Measurements from ENCODE around the gene FNDC11. TPM values are rescaled to one million over a fixed set of nuclear protein-coding genes. Genes with fewer than 3 reads are reported as not detected.

FNDC11 gene
- total and polyA plus RNA-seq, 8 donors: 0.23 to 0.84 (median 0.67) TPM

DNA sequence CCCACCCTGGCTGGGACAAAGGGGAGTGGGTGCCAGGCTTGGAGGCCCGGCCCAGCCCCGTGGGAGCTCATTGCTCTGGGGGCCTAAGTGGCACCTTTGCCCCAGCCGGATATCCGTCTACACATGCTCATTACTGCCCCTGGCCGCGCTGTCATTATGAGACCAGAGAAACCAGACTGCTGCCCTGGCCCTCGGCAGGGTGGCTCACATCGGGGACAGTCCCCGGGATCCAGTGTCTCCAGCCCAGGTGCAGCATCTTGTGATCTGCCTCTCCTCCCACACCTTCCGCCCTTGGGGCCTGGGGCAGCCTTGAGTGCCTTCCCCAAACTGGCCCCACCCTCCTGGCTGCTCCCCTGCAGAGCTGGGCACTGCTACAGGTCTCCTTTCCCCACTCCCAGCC, 11.3 kb upstream of the FNDC11 start:
- TF ChIP-seq, protein P1, sequence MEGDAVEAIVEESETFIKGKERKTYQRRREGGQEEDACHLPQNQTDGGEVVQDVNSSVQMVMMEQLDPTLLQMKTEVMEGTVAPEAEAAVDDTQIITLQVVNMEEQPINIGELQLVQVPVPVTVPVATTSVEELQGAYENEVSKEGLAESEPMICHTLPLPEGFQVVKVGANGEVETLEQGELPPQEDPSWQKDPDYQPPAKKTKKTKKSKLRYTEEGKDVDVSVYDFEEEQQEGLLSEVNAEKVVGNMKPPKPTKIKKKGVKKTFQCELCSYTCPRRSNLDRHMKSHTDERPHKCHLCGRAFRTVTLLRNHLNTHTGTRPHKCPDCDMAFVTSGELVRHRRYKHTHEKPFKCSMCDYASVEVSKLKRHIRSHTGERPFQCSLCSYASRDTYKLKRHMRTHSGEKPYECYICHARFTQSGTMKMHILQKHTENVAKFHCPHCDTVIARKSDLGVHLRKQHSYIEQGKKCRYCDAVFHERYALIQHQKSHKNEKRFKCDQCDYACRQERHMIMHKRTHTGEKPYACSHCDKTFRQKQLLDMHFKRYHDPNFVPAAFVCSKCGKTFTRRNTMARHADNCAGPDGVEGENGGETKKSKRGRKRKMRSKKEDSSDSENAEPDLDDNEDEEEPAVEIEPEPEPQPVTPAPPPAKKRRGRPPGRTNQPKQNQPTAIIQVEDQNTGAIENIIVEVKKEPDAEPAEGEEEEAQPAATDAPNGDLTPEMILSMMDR (IDR thresholded peaks at IDR 0.05): no peak
- ATAC-seq: no peak
- no peaks in the 10 kb centered on the region for H3K9me3 ChIP-seq
- no peak overlapping the region for H3K27ac ChIP-seq
- H3K4me1 ChIP-seq: peaks cover 4 to 14% of the 10 kb centered on the region in 2 donors
- H3K4me3 ChIP-seq: no peak overlapping the region
- intact Hi-C loops (cut with DNase I): no loop called here
- H3K27me3 ChIP-seq: peaks cover 6 to 38% of the 10 kb centered on the region in 2 donors
- DNase-seq: no peak
- H3K36me3 ChIP-seq: no peaks in the 10 kb centered on the region

DNA sequence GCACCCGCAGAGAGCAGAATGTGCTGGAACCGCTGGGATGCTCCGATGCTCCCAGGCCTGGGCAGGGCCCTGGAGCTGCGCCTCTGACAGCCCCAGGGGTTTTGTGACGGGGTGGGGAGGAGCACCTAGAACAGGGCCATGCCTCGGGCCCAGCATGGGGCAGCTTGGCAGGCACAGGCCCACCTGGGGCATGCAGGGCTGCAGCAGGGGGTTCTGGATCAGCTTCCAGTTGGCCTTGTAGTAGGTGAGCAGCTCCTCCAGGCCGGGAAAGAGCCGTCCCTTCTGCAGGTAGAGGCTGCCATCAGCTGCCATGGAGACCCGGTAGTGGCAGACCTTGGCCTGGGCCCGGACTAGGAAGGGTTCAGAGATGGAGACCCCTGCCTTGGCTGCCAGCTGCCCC, 10.8 kb upstream of the FNDC11 start:
- no peak overlapping the region for H3K27ac ChIP-seq
- ATAC-seq (no peak), DNase-seq (no peak)
- H3K36me3 ChIP-seq: no peaks in the 10 kb centered on the region
- peaks cover 4 to 10% of the 10 kb centered on the region in 2 donors for H3K4me1 ChIP-seq
- TF ChIP-seq, protein P1 (IDR thresholded peaks at IDR 0.05): no peak
- intact Hi-C loops (cut with DNase I): no loop called here
- H3K4me3 ChIP-seq: no peak overlapping the region
- H3K27me3 ChIP-seq: peaks cover 10 to 42% of the 10 kb centered on the region in 2 donors
- no peaks in the 10 kb centered on the region for H3K9me3 ChIP-seq

DNA sequence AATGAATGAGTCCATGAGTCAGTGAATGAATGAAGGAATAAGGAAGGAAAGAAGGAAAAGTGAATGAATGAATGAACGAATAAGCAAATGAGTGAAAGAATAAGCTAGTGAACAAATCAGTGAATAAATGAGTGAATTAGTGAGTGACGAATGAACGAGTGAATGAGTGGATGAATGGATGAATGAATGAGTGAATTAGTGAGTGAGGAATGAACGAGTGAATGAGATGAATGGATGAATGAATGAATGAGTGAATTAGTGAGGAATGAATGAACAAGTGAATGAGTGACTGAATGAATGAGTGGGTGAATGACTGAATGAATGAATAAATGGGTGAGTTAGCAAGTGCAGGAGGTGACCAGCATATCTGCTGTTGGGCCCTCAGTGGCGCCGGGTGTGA, 10.2 kb upstream of the FNDC11 start:
- no peak for ATAC-seq
- no peak for DNase-seq
- Histone ChIP-seq H3K27me3 (peaks cover 16 to 49% of the 10 kb centered on the region in 2 donors), H3K4me1 (peaks cover 0 to 4% of the 10 kb centered on the region in 2 donors), H3K9me3 (no peaks in the 10 kb centered on the region), H3K36me3 (no peaks in the 10 kb centered on the region), H3K4me3 (no peak overlapping the region), H3K27ac (no peak overlapping the region)
- intact Hi-C loops (cut with DNase I): no loop called here
- TF ChIP-seq, protein P1 (IDR thresholded peaks at IDR 0.05): no peak

DNA sequence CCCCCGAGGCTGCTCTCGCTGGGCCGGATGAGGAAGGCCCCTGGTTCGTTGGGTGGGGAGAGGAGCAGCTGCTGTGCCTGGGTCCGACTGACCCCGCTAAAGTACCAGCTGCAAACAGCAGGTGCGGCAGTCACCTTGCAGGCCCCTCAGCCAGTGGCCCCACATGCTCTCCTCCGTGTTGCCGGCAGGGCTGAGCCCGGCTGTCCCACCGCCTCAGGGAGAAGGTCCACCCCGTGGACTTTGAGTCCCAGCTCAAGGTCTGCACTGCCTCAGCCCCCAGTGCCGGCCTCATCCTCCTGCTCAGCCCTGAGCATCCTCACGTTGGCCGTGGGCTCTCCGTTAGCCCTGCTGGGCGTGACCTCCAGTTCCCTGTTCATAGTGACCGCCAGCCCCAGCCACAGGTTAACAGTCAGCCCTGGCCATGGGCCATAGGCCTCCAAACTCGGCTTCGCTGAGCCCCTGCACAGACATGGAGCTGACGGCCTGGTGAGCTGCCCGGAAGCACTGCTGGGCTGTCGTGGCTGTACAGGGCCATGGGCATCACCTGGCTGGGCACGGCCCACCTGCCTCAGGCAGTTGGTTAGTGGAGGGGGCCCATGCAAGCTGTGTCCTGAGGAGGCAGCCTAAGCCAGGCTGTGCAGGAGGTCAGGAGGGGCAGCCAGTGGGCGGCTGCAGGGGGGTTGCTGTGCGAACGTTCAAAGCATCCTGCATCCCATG, 9.6 kb upstream of the FNDC11 start:
- TF ChIP-seq, protein P1 (IDR thresholded peaks at IDR 0.05): no peak
- no peak for ATAC-seq

DNA sequence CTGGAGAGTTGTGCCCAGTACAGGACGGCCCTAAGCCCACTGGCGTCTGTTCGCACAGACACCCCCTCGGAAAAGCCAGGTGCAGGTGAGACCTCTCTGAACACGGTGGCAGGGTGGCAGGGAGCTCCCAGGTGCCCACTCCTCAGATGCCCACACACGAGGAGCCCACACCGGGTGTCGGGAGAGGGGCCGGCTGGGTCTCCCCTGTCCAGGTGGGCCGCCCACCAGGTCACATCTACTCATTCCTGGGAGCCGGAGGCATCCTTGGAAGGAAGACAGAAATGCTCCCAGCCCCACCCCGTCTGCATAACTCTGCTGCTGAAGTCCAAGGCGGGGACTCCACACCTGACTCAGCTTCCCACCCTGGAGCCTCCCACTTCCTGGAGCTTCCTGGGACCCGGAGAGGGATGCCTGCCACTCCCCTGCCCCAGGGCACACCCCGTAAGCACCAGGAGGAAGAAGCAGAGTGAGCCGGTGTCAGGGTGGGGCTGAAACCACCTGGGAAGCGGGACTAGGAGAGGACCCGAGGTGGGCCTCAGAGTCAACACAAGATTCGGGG, 8.9 kb upstream of the FNDC11 start:
- Histone ChIP-seq H3K36me3 (no peaks in the 10 kb centered on the region), H3K4me1 (no peaks in the 10 kb centered on the region), H3K9me3 (no peaks in the 10 kb centered on the region), H3K27me3 (peaks cover 18 to 62% of the 10 kb centered on the region in 2 donors), H3K4me3 (no peak overlapping the region), H3K27ac (no peak overlapping the region)
- ATAC-seq: peak; percentile 10
- intact Hi-C loops (cut with DNase I): no loop called here
- TF ChIP-seq, protein P1 (IDR thresholded peaks at IDR 0.05): no peak
- DNase-seq: no peak

More for the DNA sequence above, 9.6 kb upstream of the FNDC11 start:
- no peak for DNase-seq
- intact Hi-C loops (cut with DNase I): no loop called here
- Histone ChIP-seq H3K27ac (no peak overlapping the region), H3K4me1 (no peaks in the 10 kb centered on the region), H3K27me3 (peaks cover 18 to 55% of the 10 kb centered on the region in 2 donors), H3K36me3 (no peaks in the 10 kb centered on the region), H3K9me3 (no peaks in the 10 kb centered on the region), H3K4me3 (no peak overlapping the region)
